Measurements from ENCODE around the gene ECM2. TPM values are rescaled to one million over a fixed set of nuclear protein-coding genes. Genes with fewer than 3 reads are reported as not detected.
"Not testable (repeated sequence)": the region's sequence is repeated elsewhere in the genome, so short reads cannot be mapped to it uniquely, and the experiment has no call there.

Gene ECM2
- total RNA-seq (2022) (not detected in 2 replicates), Bru-seq, nascent RNA (percentile 3 among the genes with signal in this experiment), BruChase-seq, experiment 1, labeled RNA remaining after a 6-hour chase (percentile 2 among the genes with signal in this experiment), BruChase-seq, experiment 2, labeled RNA remaining after a 2-hour chase (percentile 4 among the genes with signal in this experiment)
- long read RNA-seq: 0 reads

GRCh38 chr9:92535940-92536850 lies at the start of gene ECM2:
ECM2 (minus strand) TSS chr9:92535990; CDS start chr9:92522866, 13,124 bp downstream.
- H3K36me3 Mint-ChIP-seq (ENCODE audit: insufficient read depth, unreplicated experiment): no peaks in the 10 kb centered on the region
- DNase-seq: no peak
- H3K9me3 Mint-ChIP-seq (ENCODE audit: low read depth, unreplicated experiment): no peaks in the 10 kb centered on the region
- TF ChIP-seq, protein P1, sequence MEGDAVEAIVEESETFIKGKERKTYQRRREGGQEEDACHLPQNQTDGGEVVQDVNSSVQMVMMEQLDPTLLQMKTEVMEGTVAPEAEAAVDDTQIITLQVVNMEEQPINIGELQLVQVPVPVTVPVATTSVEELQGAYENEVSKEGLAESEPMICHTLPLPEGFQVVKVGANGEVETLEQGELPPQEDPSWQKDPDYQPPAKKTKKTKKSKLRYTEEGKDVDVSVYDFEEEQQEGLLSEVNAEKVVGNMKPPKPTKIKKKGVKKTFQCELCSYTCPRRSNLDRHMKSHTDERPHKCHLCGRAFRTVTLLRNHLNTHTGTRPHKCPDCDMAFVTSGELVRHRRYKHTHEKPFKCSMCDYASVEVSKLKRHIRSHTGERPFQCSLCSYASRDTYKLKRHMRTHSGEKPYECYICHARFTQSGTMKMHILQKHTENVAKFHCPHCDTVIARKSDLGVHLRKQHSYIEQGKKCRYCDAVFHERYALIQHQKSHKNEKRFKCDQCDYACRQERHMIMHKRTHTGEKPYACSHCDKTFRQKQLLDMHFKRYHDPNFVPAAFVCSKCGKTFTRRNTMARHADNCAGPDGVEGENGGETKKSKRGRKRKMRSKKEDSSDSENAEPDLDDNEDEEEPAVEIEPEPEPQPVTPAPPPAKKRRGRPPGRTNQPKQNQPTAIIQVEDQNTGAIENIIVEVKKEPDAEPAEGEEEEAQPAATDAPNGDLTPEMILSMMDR (IDR thresholded peaks at IDR 0.05; ENCODE audit: unreplicated experiment): no peak
- intact Hi-C loops (cut with micrococcal nuclease; ENCODE audit: unreplicated experiment): no loop called here
- no peaks in the 10 kb centered on the region for H3K27me3 Mint-ChIP-seq (ENCODE audit: unreplicated experiment)
- no TSS peak for BruUV-seq (replicated peaks)
- H3K27ac Mint-ChIP-seq (ENCODE audit: unreplicated experiment): no peak within 1 kb of the TSS
- CTCF ChIA-PET: no interaction called here
- no peak within 1 kb of the TSS for H3K4me3 Mint-ChIP-seq (ENCODE audit: low read depth, unreplicated experiment)
- H3K4me1 Mint-ChIP-seq (ENCODE audit: low read depth, unreplicated experiment): no peaks in the 10 kb centered on the region

DNA sequence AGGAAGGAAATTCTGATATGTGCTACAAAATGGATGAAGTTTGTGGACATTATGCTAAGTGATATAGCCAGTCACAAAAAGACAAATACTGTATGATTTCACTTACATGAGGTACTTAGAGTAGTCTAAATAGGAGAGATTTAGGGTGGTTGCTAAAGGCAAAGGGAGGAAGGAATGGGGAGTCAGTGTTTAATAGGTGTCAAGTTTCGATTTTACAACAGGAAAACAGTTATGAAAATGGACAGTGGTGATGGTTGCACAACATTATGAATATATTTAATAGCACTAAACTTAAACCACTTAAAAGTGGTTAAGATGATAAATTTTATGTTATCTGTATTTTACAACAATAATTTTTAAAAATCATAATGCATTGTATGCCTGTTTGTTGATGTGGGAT lies 40.4 kb upstream of the ECM2 start:
- Mint-ChIP-seq H3K27me3 (ENCODE audit: unreplicated experiment) (no peaks in the 10 kb centered on the region), H3K4me3 (ENCODE audit: low read depth, unreplicated experiment) (no peak overlapping the region), H3K9me3 (ENCODE audit: low read depth, unreplicated experiment) (no peaks in the 10 kb centered on the region), H3K27ac (ENCODE audit: unreplicated experiment) (no peak overlapping the region), H3K36me3 (ENCODE audit: insufficient read depth, unreplicated experiment) (no peaks in the 10 kb centered on the region), H3K4me1 (ENCODE audit: low read depth, unreplicated experiment) (no peaks in the 10 kb centered on the region)
- no peak for DNase-seq
- intact Hi-C loops (cut with micrococcal nuclease; ENCODE audit: unreplicated experiment): no loop called here
- no TSS peak for BruUV-seq (replicated peaks)
- TF ChIP-seq, protein P1 (IDR thresholded peaks at IDR 0.05; ENCODE audit: unreplicated experiment): no peak
- CTCF ChIA-PET: no interaction called here

- CTCF ChIA-PET; H3K27me3 Mint-ChIP-seq (ENCODE audit: unreplicated experiment); DNase-seq; H3K9me3 Mint-ChIP-seq (ENCODE audit: low read depth, unreplicated experiment); BruUV-seq (replicated peaks); intact Hi-C loops (cut with micrococcal nuclease; ENCODE audit: unreplicated experiment); H3K36me3 Mint-ChIP-seq (ENCODE audit: insufficient read depth, unreplicated experiment); H3K4me3 Mint-ChIP-seq (ENCODE audit: low read depth, unreplicated experiment); H3K4me1 Mint-ChIP-seq (ENCODE audit: low read depth, unreplicated experiment); H3K27ac Mint-ChIP-seq (ENCODE audit: unreplicated experiment): not testable (repeated sequence)
Measured at GRCh38 chr9:92573612-92574011, 37.8 kb upstream of the ECM2 start.

GRCh38 chr9:92571871-92572270 lies 36.1 kb upstream of the ECM2 start:
- DNase-seq; H3K27ac Mint-ChIP-seq (ENCODE audit: unreplicated experiment); H3K4me1 Mint-ChIP-seq (ENCODE audit: low read depth, unreplicated experiment); H3K9me3 Mint-ChIP-seq (ENCODE audit: low read depth, unreplicated experiment); H3K4me3 Mint-ChIP-seq (ENCODE audit: low read depth, unreplicated experiment); H3K36me3 Mint-ChIP-seq (ENCODE audit: insufficient read depth, unreplicated experiment); H3K27me3 Mint-ChIP-seq (ENCODE audit: unreplicated experiment); intact Hi-C loops (cut with micrococcal nuclease; ENCODE audit: unreplicated experiment); BruUV-seq (replicated peaks): not testable (repeated sequence)
- CTCF ChIA-PET: interaction anchor here (0.7 kb wide), 1 partner anchor 42 kb away, joined by 3 read pairs; no protein-coding TSS in a partner anchor

GRCh38 chr9:92564982-92565381 lies 29.2 kb upstream of the ECM2 start:
- TF ChIP-seq, protein P1 (IDR thresholded peaks at IDR 0.05; ENCODE audit: unreplicated experiment): no peak
- H3K4me1 Mint-ChIP-seq (ENCODE audit: low read depth, unreplicated experiment): no peaks in the 10 kb centered on the region
- H3K9me3 Mint-ChIP-seq (ENCODE audit: low read depth, unreplicated experiment): no peaks in the 10 kb centered on the region
- no peak overlapping the region for H3K4me3 Mint-ChIP-seq (ENCODE audit: low read depth, unreplicated experiment)
- DNase-seq: no peak
- no TSS peak for BruUV-seq (replicated peaks)
- intact Hi-C loops (cut with micrococcal nuclease; ENCODE audit: unreplicated experiment): no loop called here
- CTCF ChIA-PET: interaction anchor here (0.6 to 0.7 kb wide), 3 partner anchors 10 to 507 kb away, joined by 3 to 4 read pairs (median 3); no protein-coding TSS in a partner anchor
- H3K27me3 Mint-ChIP-seq (ENCODE audit: unreplicated experiment): no peaks in the 10 kb centered on the region
- no peak overlapping the region for H3K27ac Mint-ChIP-seq (ENCODE audit: unreplicated experiment)
- H3K36me3 Mint-ChIP-seq (ENCODE audit: insufficient read depth, unreplicated experiment): no peaks in the 10 kb centered on the region

All from Calu3 (cell line).